HG02571 (cell line): ENCODE measurements around the gene ADPRHL1.

Experiments used
- ATAC-seq: cut with Tn5 transposase; IDR thresholded peaks from one replicate; pipeline ENCODE4 v1.9.1; 2021; ENCODE audit warnings: mild to moderate bottlenecking, moderate library complexity; ENCODE audit not compliant: unreplicated experiment

ADPRHL1 gene

GRCh38 chr13:113417836-113418721 is 35.2 kb downstream of the ADPRHL1 start:
- ATAC-seq, result no peak

GRCh38 chr13:113417008-113417751 is 36.1 kb downstream of the ADPRHL1 start:
- no peak for ATAC-seq

GRCh38 chr13:113415825-113416224 is 37.5 kb downstream of the ADPRHL1 start:
- no peak for ATAC-seq

- ATAC-seq, result no peak
Observed at GRCh38 chr13:113415032-113415431, 38.3 kb downstream of the ADPRHL1 start.

GRCh38 chr13:113414335-113414734 is 39.0 kb downstream of the ADPRHL1 start:
- ATAC-seq, result no peak

GRCh38 chr13:113413898-113414282 is 39.4 kb downstream of the ADPRHL1 start:
- ATAC-seq, result no peak

GRCh38 chr13:113413178-113413897 is 40.0 kb downstream of the ADPRHL1 start:
- no peak for ATAC-seq

- no peak for ATAC-seq
Observed at GRCh38 chr13:113412440-113412839, 40.8 kb downstream of the ADPRHL1 start.

GRCh38 chr13:113411216-113412023 is 41.9 kb downstream of the ADPRHL1 start:
- no peak for ATAC-seq

- ATAC-seq, result no peak
Observed at GRCh38 chr13:113410472-113411201, 42.7 kb downstream of the ADPRHL1 start.

GRCh38 chr13:113408562-113408961 is 44.7 kb downstream of the ADPRHL1 start:
- no peak for ATAC-seq

- ATAC-seq, result no peak
Observed at GRCh38 chr13:113407531-113408393, 45.5 kb downstream of the ADPRHL1 start.

- ATAC-seq, result no peak
Observed at GRCh38 chr13:113407103-113407530, 46.2 kb downstream of the ADPRHL1 start.

GRCh38 chr13:113406321-113407102 is 46.8 kb downstream of the ADPRHL1 start:
- ATAC-seq, result no peak

GRCh38 chr13:113405481-113406300 is 47.6 kb downstream of the ADPRHL1 start:
- no peak for ATAC-seq

- no peak for ATAC-seq
Observed at GRCh38 chr13:113404723-113405471, 48.4 kb downstream of the ADPRHL1 start.

GRCh38 chr13:113404366-113404722 is 48.9 kb downstream of the ADPRHL1 start:
- no peak for ATAC-seq
